Liver (tissue), 3 donors: ENCODE data around the gene PDHA1.

Experiments used
- EGR1 ChIP-seq, 2 donors: IDR thresholded peaks; 2 replicates each; pipeline ENCODE4 v1.6.1; 2016 to 2018; ENCODE audit warnings: antibody characterized with exemption in 2 of 2, low read depth in 2 of 2
- FOXA1 ChIP-seq: IDR thresholded peaks from 2 replicates; pipeline ENCODE4 v1.6.1; 2016; ENCODE audit warnings: antibody characterized with exemption
- GABPA ChIP-seq, 2 donors: IDR thresholded peaks in 1 of 2; conservative IDR thresholded peaks in 1 of 2; 2 replicates each; pipeline ENCODE4 v1.6.1; 2016; ENCODE audit warnings: antibody characterized with exemption in 2 of 2, mild to moderate bottlenecking in 1 of 2, moderate library complexity in 1 of 2
- HNF4G ChIP-seq: IDR thresholded peaks from 2 replicates; pipeline ENCODE4 v1.6.1; 2016; ENCODE audit warnings: antibody characterized with exemption
- JUND ChIP-seq, 2 donors: IDR thresholded peaks; 2 replicates each; pipeline ENCODE4 v1.6.1; 2016; ENCODE audit warnings: antibody characterized with exemption in 2 of 2
- RAD21 ChIP-seq, 2 donors: IDR thresholded peaks; 2 replicates each; pipeline ENCODE4 v1.6.1; 2016; ENCODE audit warnings: antibody characterized with exemption in 2 of 2, mild to moderate bottlenecking in 2 of 2
- SP1 ChIP-seq: IDR thresholded peaks from 2 replicates; pipeline ENCODE4 v1.6.1; 2018; ENCODE audit warnings: antibody characterized with exemption, mild to moderate bottlenecking
- TAF1 ChIP-seq: conservative IDR thresholded peaks from 2 replicates; pipeline ENCODE4 v1.6.1; 2016; ENCODE audit warnings: antibody characterized with exemption, mild to moderate bottlenecking
- YY1 ChIP-seq: IDR thresholded peaks from 2 replicates; pipeline ENCODE4 v1.6.1; 2016; ENCODE audit warnings: antibody characterized with exemption, mild to moderate bottlenecking
- ZBTB33 ChIP-seq: IDR thresholded peaks from 2 replicates; pipeline ENCODE4 v1.6.1; 2016; ENCODE audit warnings: antibody characterized with exemption
- TF ChIP-seq, protein P1 (sequence below): fragments of 150-350 bp; IDR thresholded peaks from 2 replicates; pipeline ENCODE4 v1.5.1; 2017; ENCODE audit warnings: improper control_type of control experiment, low read depth, low read length; ENCODE audit not compliant: missing input control
- TF ChIP-seq, protein P2 (sequence below): IDR thresholded peaks from 2 replicates; pipeline ENCODE4 v1.6.1; 2016; ENCODE audit warnings: antibody characterized with exemption
- TF ChIP-seq, protein P3 (sequence below): IDR thresholded peaks from 2 replicates; pipeline ENCODE4 v1.6.1; 2016; ENCODE audit warnings: antibody characterized with exemption, mild to moderate bottlenecking
- TF ChIP-seq, protein P4 (sequence below): IDR thresholded peaks from 2 replicates; pipeline ENCODE4 v1.6.1; 2016; ENCODE audit warnings: antibody characterized with exemption
- donor health status: healthy.
- donor health status: healthy.

DNA sequence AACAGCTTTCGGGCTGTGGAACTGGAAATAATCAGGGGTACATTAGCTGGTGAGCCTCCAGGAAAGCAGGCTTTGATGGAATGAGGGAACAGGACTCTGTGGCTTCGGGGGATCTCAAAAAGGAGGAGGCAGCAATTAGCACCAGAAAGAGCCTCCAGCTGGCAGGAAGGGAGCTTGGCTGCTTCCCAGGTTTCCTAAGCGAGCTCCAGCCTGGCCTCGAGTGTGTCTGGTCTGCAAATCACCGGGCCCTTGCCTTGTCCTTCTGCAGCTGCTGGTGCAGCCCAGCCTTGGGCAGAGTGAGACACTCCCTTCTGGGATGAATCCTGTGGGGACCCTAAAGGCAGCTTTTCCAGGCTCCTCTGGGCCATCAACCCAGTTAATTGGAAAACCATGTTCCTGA is 10.7 kb upstream of the PDHA1 start:
- TF ChIP-seq, protein P1, sequence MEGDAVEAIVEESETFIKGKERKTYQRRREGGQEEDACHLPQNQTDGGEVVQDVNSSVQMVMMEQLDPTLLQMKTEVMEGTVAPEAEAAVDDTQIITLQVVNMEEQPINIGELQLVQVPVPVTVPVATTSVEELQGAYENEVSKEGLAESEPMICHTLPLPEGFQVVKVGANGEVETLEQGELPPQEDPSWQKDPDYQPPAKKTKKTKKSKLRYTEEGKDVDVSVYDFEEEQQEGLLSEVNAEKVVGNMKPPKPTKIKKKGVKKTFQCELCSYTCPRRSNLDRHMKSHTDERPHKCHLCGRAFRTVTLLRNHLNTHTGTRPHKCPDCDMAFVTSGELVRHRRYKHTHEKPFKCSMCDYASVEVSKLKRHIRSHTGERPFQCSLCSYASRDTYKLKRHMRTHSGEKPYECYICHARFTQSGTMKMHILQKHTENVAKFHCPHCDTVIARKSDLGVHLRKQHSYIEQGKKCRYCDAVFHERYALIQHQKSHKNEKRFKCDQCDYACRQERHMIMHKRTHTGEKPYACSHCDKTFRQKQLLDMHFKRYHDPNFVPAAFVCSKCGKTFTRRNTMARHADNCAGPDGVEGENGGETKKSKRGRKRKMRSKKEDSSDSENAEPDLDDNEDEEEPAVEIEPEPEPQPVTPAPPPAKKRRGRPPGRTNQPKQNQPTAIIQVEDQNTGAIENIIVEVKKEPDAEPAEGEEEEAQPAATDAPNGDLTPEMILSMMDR = no peak
- TF ChIP-seq SP1 (no peak), GABPA (IDR thresholded peaks at IDR 0.05 in 1 of 2, conservative IDR thresholded peaks at IDR 0.05 in 1 of 2) (no peak), HNF4G (no peak), YY1 (no peak), RAD21 (IDR thresholded peaks at IDR 0.05) (no peak), FOXA1 (no peak), ZBTB33 (no peak), TAF1 (no peak), JUND (IDR thresholded peaks at IDR 0.05) (no peak), EGR1 (IDR thresholded peaks at IDR 0.05; ENCODE audit: low read depth in 2 of 2) (no peak)
- TF ChIP-seq, protein P2, sequence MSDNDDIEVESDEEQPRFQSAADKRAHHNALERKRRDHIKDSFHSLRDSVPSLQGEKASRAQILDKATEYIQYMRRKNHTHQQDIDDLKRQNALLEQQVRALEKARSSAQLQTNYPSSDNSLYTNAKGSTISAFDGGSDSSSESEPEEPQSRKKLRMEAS = no peak
- TF ChIP-seq, protein P3, sequence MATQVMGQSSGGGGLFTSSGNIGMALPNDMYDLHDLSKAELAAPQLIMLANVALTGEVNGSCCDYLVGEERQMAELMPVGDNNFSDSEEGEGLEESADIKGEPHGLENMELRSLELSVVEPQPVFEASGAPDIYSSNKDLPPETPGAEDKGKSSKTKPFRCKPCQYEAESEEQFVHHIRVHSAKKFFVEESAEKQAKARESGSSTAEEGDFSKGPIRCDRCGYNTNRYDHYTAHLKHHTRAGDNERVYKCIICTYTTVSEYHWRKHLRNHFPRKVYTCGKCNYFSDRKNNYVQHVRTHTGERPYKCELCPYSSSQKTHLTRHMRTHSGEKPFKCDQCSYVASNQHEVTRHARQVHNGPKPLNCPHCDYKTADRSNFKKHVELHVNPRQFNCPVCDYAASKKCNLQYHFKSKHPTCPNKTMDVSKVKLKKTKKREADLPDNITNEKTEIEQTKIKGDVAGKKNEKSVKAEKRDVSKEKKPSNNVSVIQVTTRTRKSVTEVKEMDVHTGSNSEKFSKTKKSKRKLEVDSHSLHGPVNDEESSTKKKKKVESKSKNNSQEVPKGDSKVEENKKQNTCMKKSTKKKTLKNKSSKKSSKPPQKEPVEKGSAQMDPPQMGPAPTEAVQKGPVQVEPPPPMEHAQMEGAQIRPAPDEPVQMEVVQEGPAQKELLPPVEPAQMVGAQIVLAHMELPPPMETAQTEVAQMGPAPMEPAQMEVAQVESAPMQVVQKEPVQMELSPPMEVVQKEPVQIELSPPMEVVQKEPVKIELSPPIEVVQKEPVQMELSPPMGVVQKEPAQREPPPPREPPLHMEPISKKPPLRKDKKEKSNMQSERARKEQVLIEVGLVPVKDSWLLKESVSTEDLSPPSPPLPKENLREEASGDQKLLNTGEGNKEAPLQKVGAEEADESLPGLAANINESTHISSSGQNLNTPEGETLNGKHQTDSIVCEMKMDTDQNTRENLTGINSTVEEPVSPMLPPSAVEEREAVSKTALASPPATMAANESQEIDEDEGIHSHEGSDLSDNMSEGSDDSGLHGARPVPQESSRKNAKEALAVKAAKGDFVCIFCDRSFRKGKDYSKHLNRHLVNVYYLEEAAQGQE = no peak
- TF ChIP-seq, protein P4, sequence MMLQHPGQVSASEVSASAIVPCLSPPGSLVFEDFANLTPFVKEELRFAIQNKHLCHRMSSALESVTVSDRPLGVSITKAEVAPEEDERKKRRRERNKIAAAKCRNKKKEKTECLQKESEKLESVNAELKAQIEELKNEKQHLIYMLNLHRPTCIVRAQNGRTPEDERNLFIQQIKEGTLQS = no peak
